ENCODE measurements around the gene ZGRF1. TPM values are rescaled to one million over a fixed set of nuclear protein-coding genes. Genes with fewer than 3 reads are reported as not detected.

The ZGRF1 gene
- total RNA-seq, 4 donors from 2014 or later: 2.5 to 9.4 (median 6.5) TPM

GRCh38 chr4:112652216-112652615 is 15.5 kb upstream of the ZGRF1 start:
- Histone ChIP-seq H3K9me3 (no peaks in the 10 kb centered on the region), H3K4me1 (no peaks in the 10 kb centered on the region), H3K36me3 (peaks cover 2 to 93% (median 25%) of the 10 kb centered on the region in 3 donors), H3K27ac (no peak overlapping the region), H3K4me3 (no peak overlapping the region), H3K27me3 (no peaks in the 10 kb centered on the region)
- no peak for TF ChIP-seq EP300 (IDR thresholded peaks at IDR 0.05)
- no peak for TF ChIP-seq CTCF (IDR thresholded peaks at IDR 0.05)
- no peak for TF ChIP-seq POLR2A (IDR thresholded peaks at IDR 0.05)
- WGBS, 2 donors: 29 to 39% methylated on average over 1 of the region's 1 CpG
- DNase-seq (ENCODE audit: low spot score in 2 of 2): no peak

GRCh38 chr4:112651641-112652040 is 14.9 kb upstream of the ZGRF1 start:
- Histone ChIP-seq H3K36me3 (peaks cover 2 to 95% (median 31%) of the 10 kb centered on the region in 3 donors), H3K27ac (no peak overlapping the region), H3K4me1 (no peaks in the 10 kb centered on the region), H3K27me3 (no peaks in the 10 kb centered on the region), H3K9me3 (no peaks in the 10 kb centered on the region), H3K4me3 (no peak overlapping the region)
- TF ChIP-seq EP300 (IDR thresholded peaks at IDR 0.05): no peak
- no peak for TF ChIP-seq CTCF (IDR thresholded peaks at IDR 0.05)
- no peak for TF ChIP-seq POLR2A (IDR thresholded peaks at IDR 0.05)
- no peak for DNase-seq (ENCODE audit: low spot score in 2 of 2)

- Histone ChIP-seq H3K9me3 (no peaks in the 10 kb centered on the region), H3K27ac (no peak overlapping the region), H3K36me3 (peaks cover under 1 to 95% (median 22%) of the 10 kb centered on the region in 3 donors), H3K27me3 (no peaks in the 10 kb centered on the region), H3K4me1 (no peaks in the 10 kb centered on the region), H3K4me3 (no peak overlapping the region)
- 60 to 62% methylated on average over 4 of the region's 4 CpGs for WGBS, 2 donors
- TF ChIP-seq POLR2A (IDR thresholded peaks at IDR 0.05) (no peak), EP300 (IDR thresholded peaks at IDR 0.05) (no peak), CTCF (IDR thresholded peaks at IDR 0.05) (no peak)
- no peak for DNase-seq (ENCODE audit: low spot score in 2 of 2)
Measured at GRCh38 chr4:112650332-112650731, 13.6 kb upstream of the ZGRF1 start.

GRCh38 chr4:112649055-112649408 is 12.3 kb upstream of the ZGRF1 start:
- Histone ChIP-seq H3K4me3 (no peak overlapping the region), H3K27me3 (no peaks in the 10 kb centered on the region), H3K9me3 (no peaks in the 10 kb centered on the region), H3K4me1 (no peaks in the 10 kb centered on the region), H3K36me3 (peaks cover 0 to 94% (median 22%) of the 10 kb centered on the region in 3 donors), H3K27ac (no peak overlapping the region)
- no peak for TF ChIP-seq EP300 (IDR thresholded peaks at IDR 0.05)
- TF ChIP-seq CTCF (IDR thresholded peaks at IDR 0.05): no peak
- TF ChIP-seq POLR2A (IDR thresholded peaks at IDR 0.05): no peak
- DNase-seq (ENCODE audit: low spot score in 2 of 2): no peak
- WGBS, 2 donors: 50 to 52% methylated on average over 2 of the region's 2 CpGs

- TF ChIP-seq CTCF (IDR thresholded peaks at IDR 0.05) (no peak), POLR2A (IDR thresholded peaks at IDR 0.05) (no peak), EP300 (IDR thresholded peaks at IDR 0.05) (no peak)
- H3K27ac ChIP-seq: no peak overlapping the region
- 56 to 69% methylated on average over 3 of the region's 3 CpGs for WGBS, 2 donors
- no peak overlapping the region for H3K4me3 ChIP-seq
- no peaks in the 10 kb centered on the region for H3K9me3 ChIP-seq
- H3K36me3 ChIP-seq: peaks cover 0 to 93% (median 18%) of the 10 kb centered on the region in 3 donors
- no peak for DNase-seq (ENCODE audit: low spot score in 2 of 2)
- peaks cover 0 to 2% (median 0%) of the 10 kb centered on the region in 4 donors for H3K4me1 ChIP-seq
- no peaks in the 10 kb centered on the region for H3K27me3 ChIP-seq
Measured at GRCh38 chr4:112648263-112649054, 11.8 kb upstream of the ZGRF1 start.

All from tibial nerve (tissue), 4 donors.